Smooth muscle cell (in vitro differentiated cells): ENCODE data around the gene ADAM20. TPM values are rescaled to one million over a fixed set of nuclear protein-coding genes. Genes with fewer than 3 reads are reported as not detected.

Source experiments
- DNase-seq: peaks from one replicate; lab custom pipeline; 2025; ENCODE audit not compliant: unreplicated experiment; lab: John Stamatoyannopoulos, UW
- H2AFZ ChIP-seq: fragments of 200-600 bp; sonication (generic); 2 replicates; pipeline ENCODE4 v1.6.0; 2016; ENCODE audit warnings: antibody characterized with exemption, low read depth, mild to moderate bottlenecking
- H3F3A ChIP-seq: fragments of 200-600 bp; sonication (generic); 2 replicates; pipeline ENCODE4 v1.6.0; 2017; ENCODE audit warnings: antibody characterized with exemption, low read depth
- H3K27ac ChIP-seq: fragments of 200-600 bp; sonication (generic); 2 replicates; pipeline ENCODE4 v1.5.1; 2016; ENCODE audit warnings: low read depth, mild to moderate bottlenecking
- H3K27me3 ChIP-seq: fragments of 200-600 bp; sonication (generic); 2 replicates; pipeline ENCODE4 v1.6.1; 2016; ENCODE audit warnings: low read depth, mild to moderate bottlenecking
- H3K36me3 ChIP-seq: fragments of 200-600 bp; sonication (generic); 2 replicates; pipeline ENCODE4 v1.5.1; 2016; ENCODE audit warnings: low read depth
- H3K4me1 ChIP-seq: fragments of 200-600 bp; sonication (generic); 2 replicates; pipeline ENCODE4 v1.5.1; 2016; ENCODE audit warnings: low read depth
- H3K4me2 ChIP-seq: fragments of 200-600 bp; sonication (generic); 2 replicates; pipeline ENCODE4 v1.6.0; 2016; ENCODE audit warnings: mild to moderate bottlenecking
- H3K4me3 ChIP-seq: fragments of 200-600 bp; sonication (generic); 2 replicates; pipeline ENCODE4 v1.5.1; 2016; ENCODE audit warnings: mild to moderate bottlenecking
- H3K79me2 ChIP-seq: fragments of 200-600 bp; sonication (generic); 2 replicates; pipeline ENCODE4 v1.6.0; 2016; ENCODE audit warnings: low read depth, mild to moderate bottlenecking
- H3K9ac ChIP-seq: fragments of 200-600 bp; sonication (generic); 2 replicates; pipeline ENCODE4 v1.6.0; 2016; ENCODE audit warnings: low read depth
- H3K9me3 ChIP-seq: fragments of 200-600 bp; sonication (generic); replicated peaks from 2 replicates; pipeline ENCODE4 v1.5.1; 2016; ENCODE audit warnings: low read depth
- H4K20me1 ChIP-seq: fragments of 200-600 bp; sonication (generic); 2 replicates; pipeline ENCODE4 v1.6.0; 2016; ENCODE audit warnings: low read depth
- CTCF ChIP-seq: fragments of 200-600 bp; sonication (generic); IDR thresholded peaks from 2 replicates; pipeline ENCODE4 v1.5.1; 2017; ENCODE audit warnings: borderline replicate concordance, mild to moderate bottlenecking, antibody characterized with exemption; ENCODE audit not compliant: insufficient read depth, poor library complexity, severe bottlenecking
- WGBS: methylation state at CpG from one replicate; pipeline ENCODE4 v1.1.7; 2016; ENCODE audit warnings: low lambda C conversion rate; 5-methylcytosine and 5-hydroxymethylcytosine counted together
- polyA plus RNA-seq: library from polyadenylated mRNA; unstranded; fragments of >200 nt; fragmentation: Nextera tagmentation; extraction: Ambion mirVana; gene quantifications from 2 replicates; pipeline ENCODE4 v1.2.1, GENCODE V29; 2016
- total RNA-seq: library from RNA; depleted of rRNA; stranded (reverse); fragments of >200 nt; gene quantifications from 2 replicates; pipeline ENCODE4 v1.2.3, GENCODE V29; 2014

Gene ADAM20
- total RNA-seq (1.1 and 2.6 TPM in 2 replicates), polyA plus RNA-seq (not detected in 2 replicates)

GRCh38 chr14:70534904-70535303, at the start of gene ADAM20:
Gene ADAM20, minus strand, starts transcription at chr14:70535004. Its CDS starts 10,247 bp downstream, at chr14:70524757.
- no peak for DNase-seq
- no peak within 1 kb of the TSS for H3K9ac ChIP-seq
- H3K36me3 ChIP-seq: no peaks in the 10 kb centered on the region
- no peak within 1 kb of the TSS for H3K4me2 ChIP-seq
- H4K20me1 ChIP-seq: no peaks in the 10 kb centered on the region
- no peaks in the 10 kb centered on the region for H3K9me3 ChIP-seq
- no peak within 1 kb of the TSS for H3K4me3 ChIP-seq
- no peak within 1 kb of the TSS for H2AFZ ChIP-seq
- no peak for TF ChIP-seq CTCF
- H3K79me2 ChIP-seq: no peaks in the 10 kb centered on the region
- no peaks in the 10 kb centered on the region for H3K27me3 ChIP-seq
- H3K27ac ChIP-seq: no peak within 1 kb of the TSS
- H3K4me1 ChIP-seq: no peaks in the 10 kb centered on the region
- H3F3A ChIP-seq: no peaks in the 10 kb centered on the region

- no peak overlapping the region for H3K4me2 ChIP-seq
- H3K4me3 ChIP-seq: no peak overlapping the region
- no peaks in the 10 kb centered on the region for H4K20me1 ChIP-seq
- H3F3A ChIP-seq: no peaks in the 10 kb centered on the region
- WGBS: 95% methylated on average over 2 of the region's 2 CpGs
- H2AFZ ChIP-seq: no peak overlapping the region
- no peaks in the 10 kb centered on the region for H3K4me1 ChIP-seq
- no peak for TF ChIP-seq CTCF
- H3K9ac ChIP-seq: no peak overlapping the region
- no peak for DNase-seq
- H3K9me3 ChIP-seq: no peaks in the 10 kb centered on the region
- H3K36me3 ChIP-seq: peaks cover 7% of the 10 kb centered on the region
- no peaks in the 10 kb centered on the region for H3K27me3 ChIP-seq
- H3K79me2 ChIP-seq: no peaks in the 10 kb centered on the region
- H3K27ac ChIP-seq: no peak overlapping the region
These were observed 42.1 kb upstream of the ADAM20 start for GRCh38 chr14:70576891-70577290.

GRCh38 chr14:70573050-70573449, 38.2 kb upstream of the ADAM20 start:
- Histone ChIP-seq H3K36me3 (no peaks in the 10 kb centered on the region), H4K20me1 (peaks cover 5% of the 10 kb centered on the region), H3F3A (no peaks in the 10 kb centered on the region), H3K4me1 (no peaks in the 10 kb centered on the region), H3K4me2 (no peak overlapping the region), H3K4me3 (no peak overlapping the region), H3K9me3 (no peaks in the 10 kb centered on the region), H3K79me2 (peaks cover 3% of the 10 kb centered on the region), H3K27ac (no peak overlapping the region), H3K27me3 (no peaks in the 10 kb centered on the region), H2AFZ (no peak overlapping the region), H3K9ac (no peak overlapping the region)
- WGBS: 100% methylated on average over 1 of the region's 1 CpG
- no peak for TF ChIP-seq CTCF
- no peak for DNase-seq

- H3K9ac ChIP-seq: no peak overlapping the region
- no peak overlapping the region for H3K4me2 ChIP-seq
- no peaks in the 10 kb centered on the region for H3F3A ChIP-seq
- no peak overlapping the region for H2AFZ ChIP-seq
- no peaks in the 10 kb centered on the region for H3K4me1 ChIP-seq
- H3K36me3 ChIP-seq: no peaks in the 10 kb centered on the region
- no peak for TF ChIP-seq CTCF
- no peak for DNase-seq
- H3K27me3 ChIP-seq: no peaks in the 10 kb centered on the region
- no peaks in the 10 kb centered on the region for H3K9me3 ChIP-seq
- WGBS: 89% methylated on average over 2 of the region's 2 CpGs
- H3K79me2 ChIP-seq: peaks cover 3% of the 10 kb centered on the region
- H4K20me1 ChIP-seq: peaks cover 5% of the 10 kb centered on the region
- H3K4me3 ChIP-seq: no peak overlapping the region
- H3K27ac ChIP-seq: no peak overlapping the region
These were observed 36.3 kb upstream of the ADAM20 start for GRCh38 chr14:70571139-70571538.
